Measurements from ENCODE around the gene PTPRC.

The PTPRC gene

DNA sequence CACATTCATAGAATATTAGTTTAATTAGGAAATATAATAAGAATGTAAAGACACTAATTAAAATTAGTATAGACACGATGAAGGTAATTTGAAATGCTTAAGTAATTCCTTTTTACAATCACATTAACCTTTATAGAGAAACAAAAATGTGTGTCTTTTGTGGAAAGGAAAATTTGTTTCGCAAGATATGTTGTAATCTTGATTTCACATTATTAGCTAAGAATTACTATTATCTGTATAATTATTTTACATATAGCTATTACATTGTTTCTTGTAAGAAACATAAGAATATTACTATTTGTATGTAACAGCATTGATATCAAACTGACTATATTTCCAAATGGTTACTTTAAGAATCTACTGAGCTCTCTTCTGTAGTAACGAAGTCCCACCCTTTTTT is 111.2 kb downstream of the PTPRC start:
- DNase-seq (ENCODE audit: extremely low read depth in 1 of 2, low read depth in 1 of 2), result no peak

DNA sequence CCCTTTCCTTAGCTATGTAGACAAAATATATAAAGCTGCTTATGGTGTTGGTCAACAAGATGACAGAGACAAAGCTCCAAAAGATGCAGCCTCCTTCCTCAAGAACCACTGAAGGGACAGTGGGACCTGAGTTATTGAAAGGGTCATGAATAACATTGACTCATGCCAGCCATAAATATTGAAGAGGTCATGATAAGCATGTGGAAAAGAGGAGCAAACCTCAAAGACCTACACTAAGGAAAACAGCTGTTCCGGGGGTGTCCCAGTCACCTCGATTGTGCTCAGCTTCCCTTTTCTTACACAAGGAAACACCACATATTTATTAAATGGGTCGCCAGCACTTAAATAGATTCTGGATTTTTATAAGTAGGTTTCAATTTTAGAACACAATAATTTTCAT is 112.9 kb downstream of the PTPRC start:
- DNase-seq (ENCODE audit: extremely low read depth in 1 of 2, low read depth in 1 of 2), result no peak

DNA sequence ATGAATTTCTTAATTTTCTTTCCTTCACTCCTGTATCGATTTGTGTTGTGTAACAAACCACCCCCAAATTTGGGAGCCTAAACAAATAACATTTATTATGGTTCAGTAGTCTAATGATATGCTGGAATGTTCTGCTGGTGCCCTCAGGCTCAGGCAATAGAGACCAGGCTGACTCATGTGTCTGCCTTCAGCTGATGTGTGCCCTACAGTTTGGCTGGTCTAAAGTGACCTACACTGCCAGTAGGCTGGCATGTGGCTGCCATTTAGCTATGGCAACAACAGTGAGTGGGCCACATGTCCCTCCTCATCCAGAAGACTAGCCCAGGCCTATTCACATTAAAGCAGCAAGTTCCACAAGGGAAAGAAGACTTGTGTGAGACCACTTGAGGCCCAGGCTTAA is 115.8 kb downstream of the PTPRC start:
- no peak for DNase-seq (ENCODE audit: extremely low read depth in 1 of 2, low read depth in 1 of 2)

DNA sequence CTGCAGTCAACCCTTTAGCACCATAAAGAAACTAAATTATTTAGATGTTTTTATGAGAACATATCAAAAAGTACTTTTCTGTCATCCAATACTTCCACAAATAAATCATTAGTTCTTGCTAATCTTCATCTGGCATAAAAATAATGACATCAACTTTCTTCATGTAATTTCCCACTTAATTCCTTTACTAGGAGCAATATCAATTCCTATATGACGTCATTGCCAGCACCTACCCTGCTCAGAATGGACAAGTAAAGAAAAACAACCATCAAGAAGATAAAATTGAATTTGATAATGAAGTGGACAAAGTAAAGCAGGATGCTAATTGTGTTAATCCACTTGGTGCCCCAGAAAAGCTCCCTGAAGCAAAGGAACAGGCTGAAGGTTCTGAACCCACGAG is 116.9 kb downstream of the PTPRC start:
- DNase-seq (ENCODE audit: extremely low read depth in 1 of 2, low read depth in 1 of 2), result no peak

DNA sequence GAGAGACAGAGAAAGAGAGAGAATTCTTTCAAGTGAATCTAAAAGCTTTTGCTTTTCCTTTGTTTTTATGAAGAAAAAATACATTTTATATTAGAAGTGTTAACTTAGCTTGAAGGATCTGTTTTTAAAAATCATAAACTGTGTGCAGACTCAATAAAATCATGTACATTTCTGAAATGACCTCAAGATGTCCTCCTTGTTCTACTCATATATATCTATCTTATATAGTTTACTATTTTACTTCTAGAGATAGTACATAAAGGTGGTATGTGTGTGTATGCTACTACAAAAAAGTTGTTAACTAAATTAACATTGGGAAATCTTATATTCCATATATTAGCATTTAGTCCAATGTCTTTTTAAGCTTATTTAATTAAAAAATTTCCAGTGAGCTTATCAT is 117.6 kb downstream of the PTPRC start:
- no peak for DNase-seq (ENCODE audit: extremely low read depth in 1 of 2, low read depth in 1 of 2)

DNA sequence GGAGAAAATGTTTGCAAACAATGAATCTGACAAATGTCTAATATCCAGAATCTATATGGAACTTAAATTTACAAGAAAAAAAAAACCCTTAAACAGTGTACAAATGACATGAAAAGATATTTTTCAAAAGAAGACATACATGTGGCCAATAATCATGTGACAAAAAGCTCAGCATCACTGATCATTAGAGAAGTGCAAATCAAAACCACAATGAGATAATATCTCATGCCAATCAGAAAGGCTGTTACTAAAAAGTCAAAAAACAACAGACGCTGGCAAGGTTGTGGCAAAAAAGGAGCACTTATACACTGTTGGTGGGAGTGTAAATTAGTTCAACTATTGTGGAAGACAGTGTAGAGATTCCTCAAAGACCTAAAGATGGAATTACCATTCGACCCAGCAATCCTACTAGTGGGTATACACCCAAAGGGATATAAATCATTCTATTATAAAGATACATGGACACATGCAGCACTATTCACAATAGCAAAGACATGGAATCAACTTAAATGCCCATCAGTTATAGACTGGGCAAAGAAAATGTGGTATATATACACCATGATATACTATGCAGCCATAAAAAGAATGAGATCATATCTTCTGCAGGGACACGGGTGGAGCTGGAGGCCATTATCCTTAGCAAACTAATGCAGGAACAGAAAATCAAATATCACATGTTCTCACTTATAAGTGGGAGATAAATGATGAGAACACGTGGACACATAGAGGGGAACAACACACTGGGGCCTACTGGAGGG is 123.2 kb downstream of the PTPRC start:
- DNase-seq (ENCODE audit: extremely low read depth in 1 of 2, low read depth in 1 of 2), result no peak

DNA sequence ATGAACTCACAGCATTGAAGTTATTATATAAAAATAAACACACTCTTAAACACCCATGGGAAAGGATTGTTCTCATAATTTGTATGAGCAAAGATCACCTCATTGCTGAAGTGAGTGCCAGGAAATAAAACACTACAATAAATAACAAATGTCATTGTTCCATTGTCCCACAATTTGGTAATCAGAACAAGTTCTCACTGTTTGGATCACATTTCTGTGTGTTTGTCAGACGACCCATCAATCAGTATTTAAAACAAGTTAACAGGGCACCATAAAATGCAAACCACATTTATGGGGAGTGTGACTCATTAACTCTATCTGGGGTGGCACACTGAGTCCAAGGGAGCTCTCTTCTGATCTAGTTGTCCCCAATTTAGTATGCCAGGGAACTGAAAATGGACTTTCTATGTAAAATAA is 124.5 kb downstream of the PTPRC start:
- no peak for DNase-seq (ENCODE audit: extremely low read depth in 1 of 2, low read depth in 1 of 2)

DNA sequence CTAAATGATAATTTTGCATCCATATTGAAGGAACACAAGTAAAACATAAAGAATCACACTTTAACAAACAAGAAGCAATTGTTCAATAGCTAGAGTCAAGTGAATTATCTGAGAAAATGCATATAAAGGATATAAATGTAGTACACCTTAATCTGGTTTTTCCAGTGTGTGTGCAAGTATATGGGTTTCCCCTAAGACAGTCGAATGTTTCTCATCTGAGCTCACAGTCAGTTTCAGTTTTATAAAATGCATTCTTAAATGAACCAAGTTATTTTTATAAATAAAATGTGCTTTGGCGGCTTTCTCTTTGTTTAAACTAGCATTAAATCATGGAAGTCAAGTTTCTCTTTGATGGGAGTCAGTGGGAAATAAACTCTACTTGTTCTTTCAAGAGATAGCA is 125.9 kb downstream of the PTPRC start:
- DNase-seq (ENCODE audit: extremely low read depth in 1 of 2, low read depth in 1 of 2), result no peak

DNA sequence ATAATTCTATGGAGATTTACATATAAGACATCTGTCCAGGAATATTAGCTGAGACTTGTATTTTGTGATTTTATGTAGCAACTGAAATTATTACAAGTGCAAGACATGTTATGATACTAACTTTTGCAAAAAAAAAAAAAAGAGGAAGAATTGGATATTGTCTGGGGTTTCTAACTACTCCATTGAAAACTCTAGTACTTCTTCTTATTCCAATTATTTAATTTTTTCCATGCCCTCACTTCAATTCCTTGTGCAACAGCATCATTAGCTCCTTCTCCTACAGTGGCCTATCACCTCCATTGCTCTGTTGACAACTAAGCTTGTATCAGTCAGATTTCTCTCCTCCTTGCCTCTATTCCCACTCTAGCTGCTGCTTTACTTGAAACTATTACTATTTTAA is 126.6 kb downstream of the PTPRC start:
- no peak for DNase-seq (ENCODE audit: extremely low read depth in 1 of 2, low read depth in 1 of 2)

DNA sequence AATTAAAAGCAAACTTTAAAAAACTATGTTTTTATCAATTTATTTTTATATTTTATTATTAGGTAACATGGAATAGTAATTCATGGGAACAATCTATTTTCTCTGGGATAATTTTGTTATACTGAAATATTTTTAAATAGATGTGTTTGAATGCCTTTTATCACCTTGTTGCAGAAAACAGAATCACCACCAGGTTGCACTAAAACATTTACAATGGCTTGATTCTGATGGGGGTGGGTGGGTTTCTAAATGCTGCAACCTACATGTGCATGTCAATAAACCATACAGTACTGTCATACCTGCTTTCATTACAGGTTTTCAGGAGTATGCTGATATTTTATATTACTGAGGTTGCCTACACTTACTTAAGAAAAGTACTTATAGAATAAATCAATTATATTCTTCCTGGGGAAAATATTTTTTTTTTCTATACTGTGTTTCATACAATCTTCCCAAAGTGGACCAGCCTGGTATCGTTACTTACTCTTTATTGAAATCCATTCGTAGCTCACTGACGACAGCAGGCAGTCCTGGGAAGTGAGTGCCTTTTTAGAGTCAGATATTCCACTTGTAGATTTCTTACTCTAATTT is 132.8 kb downstream of the PTPRC start:
- DNase-seq (ENCODE audit: extremely low read depth in 1 of 2, low read depth in 1 of 2), result no peak

DNA sequence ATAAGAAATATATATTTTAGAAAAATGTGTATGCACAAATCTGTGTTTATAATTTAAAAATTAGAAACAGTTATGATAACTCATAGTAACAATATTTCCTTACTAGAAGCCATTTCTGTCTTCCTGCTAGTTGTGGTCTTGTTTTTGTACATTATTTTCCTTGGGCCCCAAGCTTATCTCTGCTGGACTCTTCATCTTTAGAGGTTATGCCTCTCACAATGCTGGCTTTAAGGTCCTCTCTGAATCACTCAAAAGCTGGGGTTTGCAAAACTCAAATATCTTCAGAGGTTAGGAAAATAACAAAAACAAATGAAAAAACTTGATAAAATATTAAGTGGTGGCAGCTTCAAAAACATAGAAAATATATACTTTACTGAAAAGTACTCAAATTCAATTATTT is 133.8 kb downstream of the PTPRC start:
- DNase-seq (ENCODE audit: extremely low read depth in 1 of 2, low read depth in 1 of 2), result no peak

DNA sequence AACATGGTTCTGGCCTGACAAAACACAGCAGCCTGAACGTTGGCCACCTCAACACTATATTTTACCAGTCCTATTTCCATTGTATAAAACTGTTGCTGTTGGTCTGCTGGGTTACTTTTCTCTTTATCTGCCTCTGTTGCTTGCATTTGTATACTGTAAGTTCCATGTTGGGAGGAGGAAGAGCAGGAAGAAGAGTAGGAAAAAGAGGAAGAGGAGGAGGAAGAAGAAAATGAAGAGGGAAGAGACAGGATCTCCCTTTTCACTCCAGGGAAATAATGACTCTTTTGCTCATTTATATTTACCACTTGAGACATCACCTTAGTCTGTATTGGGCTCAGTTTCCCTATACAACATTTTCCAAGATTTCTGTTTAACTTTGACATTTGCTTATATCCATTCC is 134.2 kb downstream of the PTPRC start:
- no peak for DNase-seq (ENCODE audit: extremely low read depth in 1 of 2, low read depth in 1 of 2)

DNA sequence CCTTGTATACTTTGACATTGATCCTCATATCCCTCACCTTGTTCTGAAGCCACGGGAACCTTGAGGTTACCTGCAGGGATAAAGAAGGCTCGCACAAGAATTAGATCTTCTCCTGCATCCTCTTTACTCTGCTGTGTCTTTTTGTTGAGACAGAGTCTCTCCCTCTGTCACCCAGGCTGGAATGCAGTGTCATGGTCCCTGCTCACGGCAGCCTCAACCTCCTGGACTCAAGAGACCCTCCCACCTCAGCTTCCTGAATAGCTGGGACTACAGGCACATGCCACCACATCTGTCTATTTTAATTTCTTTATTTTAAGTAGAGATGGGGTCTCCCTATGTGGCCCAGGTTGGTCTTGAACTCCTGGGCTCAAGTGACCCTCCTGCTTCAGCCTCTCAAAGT is 134.7 kb downstream of the PTPRC start:
- DNase-seq (ENCODE audit: extremely low read depth in 1 of 2, low read depth in 1 of 2), result no peak

DNA sequence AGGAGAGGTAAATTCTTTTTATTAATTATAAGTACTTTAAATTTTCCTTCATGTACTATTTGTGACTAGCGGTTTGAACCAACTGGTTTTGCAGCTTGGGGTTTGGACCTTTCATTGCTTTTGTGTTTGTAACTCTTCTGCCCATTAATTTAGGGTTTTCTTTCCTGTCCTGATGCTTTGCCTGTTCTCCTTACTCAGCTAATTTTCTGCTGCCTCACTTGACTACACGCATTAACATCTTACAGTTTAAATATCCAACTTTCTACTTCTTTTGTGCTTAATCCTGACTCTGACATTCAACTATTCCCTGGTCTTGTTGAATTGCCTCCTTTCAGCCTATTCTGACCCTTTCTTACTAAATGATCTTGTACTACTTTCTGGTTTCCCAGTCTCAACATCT is 135.6 kb downstream of the PTPRC start:
- no peak for DNase-seq (ENCODE audit: extremely low read depth in 1 of 2, low read depth in 1 of 2)

DNA sequence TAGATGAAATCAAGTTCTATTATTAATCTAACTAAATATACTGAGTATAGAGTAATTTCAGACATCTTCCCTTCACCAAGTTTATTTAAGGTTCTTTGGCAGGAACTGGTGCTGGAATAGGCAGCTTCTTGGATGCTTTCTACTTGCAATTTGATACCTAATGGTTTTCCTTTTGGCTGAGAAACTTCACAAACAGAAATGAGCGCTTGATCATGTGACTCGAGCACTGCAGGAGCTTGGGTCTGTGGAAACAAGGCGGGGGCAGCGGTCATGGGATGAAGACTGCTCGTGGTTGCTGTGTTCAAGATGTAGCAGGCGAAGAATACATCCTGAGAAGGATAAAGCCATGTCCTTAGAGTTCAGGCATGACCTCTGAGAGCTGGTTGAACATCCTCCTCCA is 136.8 kb downstream of the PTPRC start:
- DNase-seq (ENCODE audit: extremely low read depth in 1 of 2, low read depth in 1 of 2), result no peak

DNA sequence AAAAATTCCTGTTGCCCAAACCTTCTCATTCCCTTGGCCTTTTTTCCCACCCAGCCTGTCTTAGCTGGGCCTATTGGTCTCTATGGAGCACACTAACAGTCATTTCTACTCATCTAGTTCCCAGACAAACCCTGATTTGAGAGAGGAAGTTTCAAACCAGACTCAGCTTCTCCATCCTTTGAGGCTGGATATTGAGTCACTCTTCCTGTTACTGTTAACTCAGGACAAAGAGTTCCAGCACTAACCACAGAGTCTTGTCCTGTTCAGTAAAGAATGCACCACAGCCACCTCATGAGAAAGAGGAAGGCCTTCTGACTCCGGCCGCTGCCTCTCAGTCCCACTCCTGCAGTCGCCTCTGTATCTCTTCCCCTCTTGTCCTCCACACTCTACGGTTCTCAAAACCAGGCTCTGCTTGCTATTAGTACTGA is 137.8 kb downstream of the PTPRC start:
- DNase-seq (ENCODE audit: extremely low read depth in 1 of 2, low read depth in 1 of 2), result no peak

DNA sequence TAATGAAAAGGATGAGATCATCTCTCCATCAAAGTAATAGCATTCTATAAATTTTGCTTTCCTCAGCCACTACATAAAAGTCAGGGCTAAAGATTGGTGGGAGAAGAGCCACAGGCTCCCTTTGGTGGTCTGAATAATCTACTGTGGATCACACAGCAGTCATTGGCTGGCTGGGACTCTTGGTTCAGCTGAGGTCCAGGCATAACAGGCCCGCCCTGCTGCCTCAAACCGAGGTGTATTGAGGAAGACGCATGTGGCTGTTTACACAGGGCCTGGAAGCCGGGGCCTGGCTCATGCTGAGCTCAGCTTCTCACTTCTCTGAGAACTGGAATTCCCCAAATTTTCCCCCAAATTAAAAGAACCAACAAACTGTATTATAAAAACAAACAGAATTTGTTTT is 139.2 kb downstream of the PTPRC start:
- DNase-seq (ENCODE audit: extremely low read depth in 1 of 2, low read depth in 1 of 2), result no peak

DNA sequence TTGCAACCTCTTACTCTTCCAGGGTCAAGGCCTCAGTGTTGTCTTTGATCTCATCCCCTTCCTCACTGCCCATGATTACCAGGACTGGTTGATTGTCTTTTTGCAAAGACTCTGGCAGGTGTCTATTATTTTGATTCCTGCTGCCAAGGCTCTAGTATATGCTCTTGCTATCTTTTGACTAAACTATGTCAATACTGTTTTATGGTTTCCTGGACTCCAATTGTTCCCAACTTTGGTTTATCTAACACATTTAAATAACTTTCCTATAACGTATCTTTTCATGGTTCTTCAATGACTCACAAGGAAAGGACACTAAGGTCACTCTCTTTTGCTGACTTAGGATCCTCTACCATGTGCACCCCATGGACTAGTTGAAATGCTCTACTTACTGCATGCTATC is 141.5 kb downstream of the PTPRC start:
- no peak for DNase-seq (ENCODE audit: extremely low read depth in 1 of 2, low read depth in 1 of 2)

DNA sequence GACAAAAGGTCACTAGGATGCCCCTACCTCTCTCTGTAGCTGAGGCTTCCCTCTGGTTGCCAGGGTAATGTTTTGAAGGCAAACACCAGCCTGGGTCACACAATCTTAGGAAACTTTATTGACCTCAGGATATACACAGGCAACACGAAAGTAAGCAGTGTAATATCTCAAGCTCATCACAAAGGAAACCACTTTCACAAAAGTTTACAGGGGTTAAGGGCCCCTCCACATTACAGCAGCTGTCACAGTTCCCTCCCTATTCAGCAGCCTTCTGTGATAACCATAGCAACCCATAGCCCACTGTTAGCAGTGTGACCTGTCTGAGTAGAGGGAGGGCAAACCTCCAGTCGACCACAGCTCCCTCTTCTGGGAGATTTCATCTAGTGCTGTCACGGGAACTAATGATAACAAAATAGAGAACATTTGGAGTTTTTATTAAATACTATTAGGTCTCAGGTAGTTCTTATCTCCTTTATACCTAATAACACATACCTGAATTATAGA is 149.8 kb downstream of the PTPRC start:
- DNase-seq (ENCODE audit: extremely low read depth in 1 of 2, low read depth in 1 of 2), result no peak

DNA sequence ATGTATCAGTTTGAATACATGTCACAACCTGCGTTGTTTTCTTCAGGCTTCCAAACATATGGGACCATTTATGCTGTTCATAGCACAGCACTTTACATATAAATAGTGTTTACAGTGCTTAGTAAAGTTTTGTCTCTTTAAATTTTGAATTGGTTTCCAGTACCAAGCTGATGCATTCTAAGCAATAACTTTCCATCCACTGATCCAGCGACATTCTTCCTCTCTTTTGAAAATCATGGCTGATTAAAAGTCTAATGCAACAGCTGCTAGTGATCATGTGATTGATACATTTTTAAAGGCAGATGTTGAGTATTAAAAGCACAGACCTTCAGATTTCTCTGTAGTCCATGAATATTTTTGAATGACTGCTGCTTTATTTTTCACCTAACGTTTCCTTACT is 154.9 kb downstream of the PTPRC start:
- DNase-seq (ENCODE audit: extremely low read depth in 1 of 2, low read depth in 1 of 2), result no peak

DNA sequence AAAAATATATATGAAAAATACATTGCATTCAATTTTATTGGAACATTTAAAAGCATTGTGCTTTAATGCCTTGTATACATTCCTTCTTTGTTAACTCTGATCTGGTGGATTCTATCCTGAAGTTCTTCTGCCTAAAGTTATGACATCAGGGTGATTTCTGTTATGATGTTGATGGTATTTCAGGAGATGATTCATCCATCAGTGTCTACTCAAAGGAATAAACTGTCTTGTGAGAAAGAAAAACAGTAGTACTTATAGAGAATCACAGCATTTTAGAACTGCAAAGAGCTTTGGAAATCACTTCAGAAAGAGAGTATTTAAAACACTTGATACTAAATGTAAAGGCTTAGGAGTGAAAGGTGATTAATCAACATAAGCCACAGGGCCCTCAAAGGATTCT is 155.7 kb downstream of the PTPRC start:
- no peak for DNase-seq (ENCODE audit: extremely low read depth in 1 of 2, low read depth in 1 of 2)

DNA sequence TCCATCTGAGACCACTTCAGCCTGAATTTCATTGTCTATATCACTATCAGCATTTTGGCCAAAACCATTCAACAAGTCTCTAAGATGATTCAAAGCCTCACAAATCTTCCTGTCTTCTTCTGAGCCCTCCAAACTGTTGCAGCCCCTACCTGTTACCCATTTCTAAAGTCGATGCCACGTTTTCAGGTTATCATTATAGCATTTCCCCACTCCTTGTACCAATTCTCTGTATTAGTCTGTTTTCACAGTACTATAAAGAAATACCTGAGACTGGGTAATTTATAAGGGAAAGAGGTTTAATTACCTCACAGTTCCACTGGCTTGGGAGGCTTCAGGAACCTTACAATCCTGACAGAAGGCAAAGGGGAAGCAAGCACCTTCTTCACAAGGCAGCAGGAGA is 158.8 kb downstream of the PTPRC start:
- DNase-seq (ENCODE audit: extremely low read depth in 1 of 2, low read depth in 1 of 2), result no peak

DNA sequence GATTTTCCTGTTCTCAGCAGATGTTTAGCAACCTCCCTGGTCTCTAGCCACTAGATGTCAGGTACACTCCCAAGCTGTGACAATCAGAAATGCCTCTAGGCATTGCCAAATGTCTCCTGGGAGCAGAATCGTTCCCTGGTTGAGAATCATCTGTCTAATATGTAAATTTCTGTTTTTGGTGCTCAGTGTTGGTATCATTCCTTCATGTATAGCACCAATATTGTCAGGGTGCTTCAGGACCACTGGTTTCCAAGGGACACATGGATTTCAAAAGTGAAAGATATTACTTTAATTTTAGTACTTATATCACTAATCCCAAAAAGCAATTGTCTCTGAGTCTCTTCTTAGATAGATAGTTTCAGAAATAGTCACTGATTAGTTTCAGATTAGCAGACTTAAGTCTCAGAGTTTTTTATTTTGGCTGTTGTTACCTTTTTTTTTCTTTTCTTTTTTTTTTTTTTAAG is 160.1 kb downstream of the PTPRC start:
- no peak for DNase-seq (ENCODE audit: extremely low read depth in 1 of 2, low read depth in 1 of 2)
